HCT116 (cell line): ENCODE data around the gene NFIX. TPM values are rescaled to one million over a fixed set of nuclear protein-coding genes. Genes with fewer than 3 reads are reported as not detected.
A peak's percentile ranks its signal among the peaks of the same experiment; 100 is the strongest.

Source experiments
- ATAC-seq: fragments of 200-7000 bp; cut with Tn5 transposase; 2 replicates; pipeline ENCODE4 v1.9.1; 2020; ENCODE audit warnings: mild to moderate bottlenecking, moderate library complexity
- BruUV-seq: library from RNA; stranded (reverse); fragments of 400-500 nt; replicated peaks from 2 replicates; lab custom pipeline; 2021; lab: Mats Ljungman, UMichigan
- CTCF ChIA-PET: fragments of 300-600 bp; sonication (Branson Sonifier 250); formaldehyde crosslinking; loops from one replicate; lab custom pipeline; 2021; ENCODE audit warnings: antibody characterized with exemption; lab: Charles Lee
- POLR2A ChIA-PET: fragments of 300-600, 350-600 bp; sonication (Branson Sonifier 250); formaldehyde crosslinking; loops from one replicate; lab custom pipeline; 2021; ENCODE audit warnings: antibody characterized with exemption; lab: Charles Lee
- RAD21 ChIA-PET, 2 experiments: fragments of 300-600 bp; sonication (Branson Sonifier 250); formaldehyde crosslinking; loops; one replicate each; lab custom pipeline; 2023; ENCODE audit warnings: low total read pairs in 2 of 2; ENCODE audit not compliant: uncharacterized antibody in 2 of 2, unreplicated experiment in 2 of 2, low non-redundant PET in 1 of 2; lab: Charles Lee
- DNase-seq: peaks from one replicate; pipeline ENCODE4 v3.0.0-alpha.2; 2010; ENCODE audit warnings: low read depth, low spot score
- H2AFZ ChIP-seq: fragments of 200-600 bp; shearing (Covaris generic), sonication (generic); 2 replicates; pipeline ENCODE4 v1.6.1; 2017; ENCODE audit warnings: low read depth, mixed run types, mixed read lengths, antibody characterized with exemption, low read length; ENCODE audit not compliant: poor library complexity, severe bottlenecking
- H3K27ac ChIP-seq: 2 replicates; pipeline ENCODE4 v1.5.1; 2012; ENCODE audit warnings: low read depth, low read length
- H3K27me3 ChIP-seq: fragments of 200-600 bp; sonication (generic); 2 replicates; pipeline ENCODE4 v1.6.1; 2016; ENCODE audit warnings: mixed run types, low read length, mixed read lengths; ENCODE audit not compliant: insufficient read depth
- H3K36me3 ChIP-seq, 2 experiments: fragments of 200-500 bp in 1 of 2; fragments of 200-600 bp in 1 of 2; sonication (Bioruptor generic) in 1 of 2; sonication (generic) in 1 of 2; 2 replicates each; pipeline versions ENCODE4 v1.5.1 to v1.6.1; 2014 to 2016; ENCODE audit warnings: low read length in 2 of 2, inconsistent platforms in 1 of 2, mixed read lengths in 1 of 2, mixed run types in 1 of 2; ENCODE audit not compliant: insufficient read depth in 2 of 2, control insufficient read depth in 1 of 2
- H3K4me1 ChIP-seq, 2 experiments: fragments of 200-600 bp in 1 of 2; sonication (generic) in 1 of 2; 2 replicates each; pipeline versions ENCODE4 v1.5.1 to v1.6.1; 2012 to 2017; ENCODE audit warnings: low read length in 2 of 2, inconsistent platforms in 1 of 2, mild to moderate bottlenecking in 1 of 2, mixed read lengths in 1 of 2, mixed run types in 1 of 2, moderate library complexity in 1 of 2; ENCODE audit not compliant: insufficient read depth in 2 of 2, control insufficient read depth in 1 of 2
- H3K4me2 ChIP-seq: fragments of 200-600 bp; sonication (generic); 2 replicates; pipeline ENCODE4 v1.6.1; 2017; ENCODE audit warnings: mixed run types, low read length, mixed read lengths
- H3K4me3 ChIP-seq, 2 experiments: fragments of 200-600 bp in 1 of 2; sonication (generic) in 1 of 2; replicated peaks in 1 of 2; 2 replicates each; pipeline ENCODE4 v1.5.1; 2011 to 2016; ENCODE audit warnings: low read length in 2 of 2, control low read depth in 1 of 2, low read depth in 1 of 2, mild to moderate bottlenecking in 1 of 2, mixed read lengths in 1 of 2, mixed run types in 1 of 2
- H3K79me2 ChIP-seq: fragments of 200-600 bp; sonication (generic); 2 replicates; pipeline ENCODE4 v1.6.1; 2017; ENCODE audit warnings: mild to moderate bottlenecking, mixed run types, low read length, moderate library complexity, mixed read lengths; ENCODE audit not compliant: insufficient read depth
- H3K9ac ChIP-seq: fragments of 200-600 bp; sonication (generic); 2 replicates; pipeline ENCODE4 v1.6.1; 2016; ENCODE audit warnings: low read length, mixed read lengths
- H3K9me2 ChIP-seq: fragments of 200-600 bp; sonication (generic), shearing (Covaris generic); 2 replicates; pipeline ENCODE4 v1.6.1; 2017; ENCODE audit warnings: mixed run types, mild to moderate bottlenecking, moderate library complexity; ENCODE audit not compliant: insufficient read depth
- H3K9me3 ChIP-seq, 2 experiments: fragments of 200-500 bp in 1 of 2; fragments of 200-600 bp in 1 of 2; sonication (Bioruptor generic) in 1 of 2; sonication (generic) in 1 of 2; 2 replicates each; pipeline ENCODE4 v1.6.1; 2014 to 2017; ENCODE audit warnings: low read length in 2 of 2, mixed read lengths in 2 of 2, inconsistent platforms in 1 of 2, low read depth in 1 of 2, mild to moderate bottlenecking in 1 of 2, mixed run types in 1 of 2, moderate library complexity in 1 of 2; ENCODE audit not compliant: control insufficient read depth in 1 of 2, insufficient read depth in 1 of 2
- H4K20me1 ChIP-seq: fragments of 200-600 bp; sonication (generic), shearing (Covaris generic); 2 replicates; pipeline ENCODE4 v1.6.1; 2017; ENCODE audit warnings: mixed run types, mild to moderate bottlenecking, moderate library complexity; ENCODE audit not compliant: insufficient read depth
- ATF3 ChIP-seq: IDR thresholded peaks from 2 replicates; pipeline ENCODE4 v1.6.1; 2012
- CEBPB ChIP-seq: IDR thresholded peaks from 2 replicates; pipeline ENCODE4 v1.6.1; 2012; ENCODE audit warnings: low read depth
- EZH2phosphoT487 ChIP-seq: fragments of 200-600 bp; IDR thresholded peaks from 2 replicates; pipeline ENCODE4 v1.6.1; 2018; ENCODE audit warnings: antibody characterized with exemption, borderline replicate concordance
- FOSL1 ChIP-seq: IDR thresholded peaks from 2 replicates; pipeline ENCODE4 v1.6.1; 2012; ENCODE audit warnings: low read depth
- POLR2A ChIP-seq: IDR thresholded peaks from 2 replicates; pipeline ENCODE4 v1.7.0; 2011; ENCODE audit warnings: borderline replicate concordance; ENCODE audit not compliant: insufficient read depth, insufficient read length; ENCODE audit errors: extremely low read depth
- POLR2AphosphoS5 ChIP-seq: IDR thresholded peaks from 2 replicates; pipeline ENCODE4 v1.6.1; 2011; ENCODE audit warnings: mild to moderate bottlenecking, low read depth, low read length, moderate library complexity
- RAD21 ChIP-seq: IDR thresholded peaks from 2 replicates; pipeline ENCODE4 v1.6.1; 2012; ENCODE audit warnings: low read depth, mild to moderate bottlenecking
- SIN3A ChIP-seq: IDR thresholded peaks from 2 replicates; pipeline ENCODE4 v1.6.1; 2012; ENCODE audit warnings: low read depth
- SP1 ChIP-seq: IDR thresholded peaks from 2 replicates; pipeline ENCODE4 v1.6.1; 2012; ENCODE audit warnings: low read depth
- TCF7L2 ChIP-seq: IDR thresholded peaks from 2 replicates; pipeline ENCODE4 v1.7.0; 2011; ENCODE audit warnings: borderline replicate concordance, inconsistent platforms; ENCODE audit not compliant: insufficient read depth, insufficient read length; ENCODE audit errors: extremely low read depth
- YY1 ChIP-seq: IDR thresholded peaks from 2 replicates; pipeline ENCODE4 v1.6.1; 2011; ENCODE audit warnings: low read length, low read depth, moderate library complexity, mild to moderate bottlenecking; ENCODE audit not compliant: insufficient replicate concordance; ENCODE audit errors: extremely low read depth
- ZFX ChIP-seq: fragments of 450-650 bp; IDR thresholded peaks from 2 replicates; pipeline ENCODE4 v1.6.1; 2017
- intact Hi-C: fragments of 100-400 bp; cut with micrococcal nuclease; formaldehyde crosslinking; loops from 2 replicates; pipeline ENCODE4 v1.10.0; 2022
- total RNA-seq: library from RNA; stranded (reverse); gene quantifications from one replicate; pipeline ENCODE4 v1.2.1, GENCODE V29; 2021; ENCODE audit not compliant: unreplicated experiment
- TF ChIP-seq, protein P1 (sequence below), 3 experiments: fragments of 200-600 bp in 1 of 3; sonication (generic) in 1 of 3; IDR thresholded peaks in 2 of 3; conservative IDR thresholded peaks in 1 of 3; 2 replicates each; pipeline ENCODE4 v1.5.1; 2012 to 2017; ENCODE audit warnings: low read depth in 2 of 3, low read length in 2 of 3, antibody characterized with exemption in 1 of 3, borderline replicate concordance in 1 of 3, control low read depth in 1 of 3, mild to moderate bottlenecking in 1 of 3, mixed read lengths in 1 of 3, mixed run types in 1 of 3, moderate library complexity in 1 of 3; ENCODE audit not compliant: insufficient read depth in 1 of 3
- TF ChIP-seq, protein P2 (sequence below): IDR thresholded peaks from 2 replicates; pipeline ENCODE4 v1.6.1; 2012; ENCODE audit warnings: low read depth
- TF ChIP-seq, protein P3 (sequence below): IDR thresholded peaks from 2 replicates; pipeline ENCODE4 v1.6.1; 2012

Gene NFIX
- total RNA-seq, 1 experiment from 2014 or later, result 34.8 TPM

GRCh38 chr19:13033244-13033643, 38.0 kb downstream of the NFIX start:
- Histone ChIP-seq H3K4me1 (peaks cover 55 to 73% of the 10 kb centered on the region in 2 experiments), H3K9me2 (no peaks in the 10 kb centered on the region), H3K79me2 (no peaks in the 10 kb centered on the region; the same call in 1 of the 2 replicates), H3K27me3 (no peaks in the 10 kb centered on the region), H3K36me3 (no peaks in the 10 kb centered on the region), H2AFZ (no peak overlapping the region), H3K9ac (no peak overlapping the region), H3K4me3 (no peak overlapping the region), H3K9me3 (no peaks in the 10 kb centered on the region), H4K20me1 (no peaks in the 10 kb centered on the region), H3K4me2 (no peak overlapping the region), H3K27ac (no peak overlapping the region)
- no TSS peak for BruUV-seq
- ChIA-PET RAD21 (interaction anchor here (0.6 to 3.5 kb wide), 7 partner anchors 21 to 61 kb away, joined by 3 to 30 read pairs (median 6); no protein-coding TSS in a partner anchor), POLR2A (interaction anchor here (1.6 to 1.7 kb wide), 2 partner anchors 21 to 28 kb away, joined by 5 to 16 read pairs; no protein-coding TSS in a partner anchor), CTCF (interaction anchor here (0.9 to 7.4 kb wide), 10 partner anchors 11 to 68 kb away, joined by 3 to 155 read pairs (median 8); no protein-coding TSS in a partner anchor)
- DNase-seq (no peak), ATAC-seq (no peak)
- TF ChIP-seq, protein P1, sequence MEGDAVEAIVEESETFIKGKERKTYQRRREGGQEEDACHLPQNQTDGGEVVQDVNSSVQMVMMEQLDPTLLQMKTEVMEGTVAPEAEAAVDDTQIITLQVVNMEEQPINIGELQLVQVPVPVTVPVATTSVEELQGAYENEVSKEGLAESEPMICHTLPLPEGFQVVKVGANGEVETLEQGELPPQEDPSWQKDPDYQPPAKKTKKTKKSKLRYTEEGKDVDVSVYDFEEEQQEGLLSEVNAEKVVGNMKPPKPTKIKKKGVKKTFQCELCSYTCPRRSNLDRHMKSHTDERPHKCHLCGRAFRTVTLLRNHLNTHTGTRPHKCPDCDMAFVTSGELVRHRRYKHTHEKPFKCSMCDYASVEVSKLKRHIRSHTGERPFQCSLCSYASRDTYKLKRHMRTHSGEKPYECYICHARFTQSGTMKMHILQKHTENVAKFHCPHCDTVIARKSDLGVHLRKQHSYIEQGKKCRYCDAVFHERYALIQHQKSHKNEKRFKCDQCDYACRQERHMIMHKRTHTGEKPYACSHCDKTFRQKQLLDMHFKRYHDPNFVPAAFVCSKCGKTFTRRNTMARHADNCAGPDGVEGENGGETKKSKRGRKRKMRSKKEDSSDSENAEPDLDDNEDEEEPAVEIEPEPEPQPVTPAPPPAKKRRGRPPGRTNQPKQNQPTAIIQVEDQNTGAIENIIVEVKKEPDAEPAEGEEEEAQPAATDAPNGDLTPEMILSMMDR (IDR thresholded peaks at IDR 0.05 in 2 of 3, conservative IDR thresholded peaks at IDR 0.05 in 1 of 3; ENCODE audit: borderline replicate concordance in 1 of 3, insufficient read depth in 1 of 3, low read depth in 2 of 3, low read length in 2 of 3), result peak; percentile 34 to 62 (median 46); a peak in 5 of 6 replicates
- no peak for TF ChIP-seq CEBPB
- TF ChIP-seq SIN3A, result no peak
- no peak for TF ChIP-seq POLR2AphosphoS5
- no peak for TF ChIP-seq TCF7L2
- TF ChIP-seq FOSL1, result no peak
- no peak for TF ChIP-seq SP1
- TF ChIP-seq, protein P2, sequence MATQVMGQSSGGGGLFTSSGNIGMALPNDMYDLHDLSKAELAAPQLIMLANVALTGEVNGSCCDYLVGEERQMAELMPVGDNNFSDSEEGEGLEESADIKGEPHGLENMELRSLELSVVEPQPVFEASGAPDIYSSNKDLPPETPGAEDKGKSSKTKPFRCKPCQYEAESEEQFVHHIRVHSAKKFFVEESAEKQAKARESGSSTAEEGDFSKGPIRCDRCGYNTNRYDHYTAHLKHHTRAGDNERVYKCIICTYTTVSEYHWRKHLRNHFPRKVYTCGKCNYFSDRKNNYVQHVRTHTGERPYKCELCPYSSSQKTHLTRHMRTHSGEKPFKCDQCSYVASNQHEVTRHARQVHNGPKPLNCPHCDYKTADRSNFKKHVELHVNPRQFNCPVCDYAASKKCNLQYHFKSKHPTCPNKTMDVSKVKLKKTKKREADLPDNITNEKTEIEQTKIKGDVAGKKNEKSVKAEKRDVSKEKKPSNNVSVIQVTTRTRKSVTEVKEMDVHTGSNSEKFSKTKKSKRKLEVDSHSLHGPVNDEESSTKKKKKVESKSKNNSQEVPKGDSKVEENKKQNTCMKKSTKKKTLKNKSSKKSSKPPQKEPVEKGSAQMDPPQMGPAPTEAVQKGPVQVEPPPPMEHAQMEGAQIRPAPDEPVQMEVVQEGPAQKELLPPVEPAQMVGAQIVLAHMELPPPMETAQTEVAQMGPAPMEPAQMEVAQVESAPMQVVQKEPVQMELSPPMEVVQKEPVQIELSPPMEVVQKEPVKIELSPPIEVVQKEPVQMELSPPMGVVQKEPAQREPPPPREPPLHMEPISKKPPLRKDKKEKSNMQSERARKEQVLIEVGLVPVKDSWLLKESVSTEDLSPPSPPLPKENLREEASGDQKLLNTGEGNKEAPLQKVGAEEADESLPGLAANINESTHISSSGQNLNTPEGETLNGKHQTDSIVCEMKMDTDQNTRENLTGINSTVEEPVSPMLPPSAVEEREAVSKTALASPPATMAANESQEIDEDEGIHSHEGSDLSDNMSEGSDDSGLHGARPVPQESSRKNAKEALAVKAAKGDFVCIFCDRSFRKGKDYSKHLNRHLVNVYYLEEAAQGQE, result no peak
- no peak for TF ChIP-seq ATF3
- peak; percentile 69 for TF ChIP-seq RAD21
- TF ChIP-seq EZH2phosphoT487, result no peak
- TF ChIP-seq ZFX, result no peak
- TF ChIP-seq, protein P3, sequence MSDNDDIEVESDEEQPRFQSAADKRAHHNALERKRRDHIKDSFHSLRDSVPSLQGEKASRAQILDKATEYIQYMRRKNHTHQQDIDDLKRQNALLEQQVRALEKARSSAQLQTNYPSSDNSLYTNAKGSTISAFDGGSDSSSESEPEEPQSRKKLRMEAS, result no peak
- TF ChIP-seq POLR2A, result no peak
- TF ChIP-seq YY1, result no peak
- intact Hi-C loops, result loop anchor here (5.0 kb wide), 1 partner anchor 59 kb away; no protein-coding TSS in a partner anchor
